ENCODE measurements around the gene DYDC2. TPM values are rescaled to one million over a fixed set of nuclear protein-coding genes. Genes with fewer than 3 reads are reported as not detected.

Gene DYDC2
- total RNA-seq (2021; ENCODE audit: unreplicated experiment) (not detected), Bru-seq, nascent RNA (not detected), BruChase-seq, experiment 1, labeled RNA remaining after a 2-hour chase (percentile 4 among the genes with signal in this experiment), BruChase-seq, experiment 2, labeled RNA remaining after a 6-hour chase (not detected)
- not detected for polyA plus RNA-seq (2012; ENCODE audit: insufficient read length)
- long read RNA-seq = 0 reads

GRCh38 chr10:80356563-80356988, at the start of gene DYDC2, which contains the start of gene DYDC1:
Gene DYDC2 (plus strand): TSS chr10:80356781. CDS start chr10:80362444, 5,663 bp downstream.
Gene DYDC1 (minus strand): TSS chr10:80356755. CDS start chr10:80352601, 4,154 bp downstream.
- ATAC-seq = peak; percentile 78
- no peak for DNase-seq (ENCODE audit: low read depth, low spot score)
- no peaks in the 10 kb centered on the region; the same call in 1 of the 2 replicates for H3K4me1 ChIP-seq (ENCODE audit: control insufficient read depth, insufficient read depth, low read length)
- no peaks in the 10 kb centered on the region for H3K9me3 ChIP-seq (ENCODE audit: control insufficient read depth, insufficient read depth, low read depth, low read length)
- intact Hi-C loops (cut with micrococcal nuclease; ENCODE audit: unreplicated experiment) = no loop called here
- no peak within 1 kb of the TSS for H3K4me3 ChIP-seq (ENCODE audit: low read depth in 2 of 2, low read length in 2 of 2)
- in situ Hi-C loops (cut with HindIII; ENCODE audit: low pct_unique_long_range_greater_than_20kb, low sequenced_read_pairs) = no loop called here
- CTCF ChIA-PET = no interaction called here
- no peak for TF ChIP-seq REST (IDR thresholded peaks at IDR 0.05; ENCODE audit: insufficient read depth in 1 of 2, low read depth in 2 of 2, low read length in 1 of 2)
- TF ChIP-seq TCF7L2 (IDR thresholded peaks at IDR 0.05; ENCODE audit: low read depth, low read length) = no peak
- no peak for TF ChIP-seq POLR2AphosphoS5 (IDR thresholded peaks at IDR 0.05; ENCODE audit: low read depth, low read length)
- TF ChIP-seq CTCF (IDR thresholded peaks at IDR 0.05) = no peak
- TF ChIP-seq SIN3A (IDR thresholded peaks at IDR 0.05; ENCODE audit: borderline replicate concordance, insufficient read depth, low read depth, low read length) = no peak
- peaks cover 13% of the 10 kb centered on the region for H3K27me3 ChIP-seq (ENCODE audit: control insufficient read depth, insufficient read depth, low read length)
- no TSS peak for BruUV-seq (replicated peaks)
- no peak within 1 kb of the TSS for H3K27ac ChIP-seq (ENCODE audit: low read length)
- POLR2A ChIA-PET = no interaction called here
- H3K36me3 ChIP-seq (ENCODE audit: control insufficient read depth, insufficient read depth, low read length) = no peaks in the 10 kb centered on the region

GRCh38 chr10:80313523-80313922, 43.1 kb upstream of the DYDC2 start:
- ATAC-seq = no peak
- ChIA-PET POLR2A (no interaction called here), CTCF (no interaction called here)
- Histone ChIP-seq H3K27ac (ENCODE audit: low read length) (no peak overlapping the region), H3K4me1 (ENCODE audit: control insufficient read depth, insufficient read depth, low read length) (no peaks in the 10 kb centered on the region), H3K27me3 (ENCODE audit: control insufficient read depth, insufficient read depth, low read length) (no peaks in the 10 kb centered on the region), H3K4me3 (ENCODE audit: low read depth in 2 of 2, low read length in 2 of 2) (no peak overlapping the region), H3K9me3 (ENCODE audit: control insufficient read depth, insufficient read depth, low read depth, low read length) (peaks cover 4% of the 10 kb centered on the region; the same call in 1 of the 2 replicates), H3K36me3 (ENCODE audit: control insufficient read depth, insufficient read depth, low read length) (no peaks in the 10 kb centered on the region)
- TF ChIP-seq REST (IDR thresholded peaks at IDR 0.05; ENCODE audit: insufficient read depth in 1 of 2, low read depth in 2 of 2, low read length in 1 of 2) = no peak
- no peak for TF ChIP-seq SIN3A (IDR thresholded peaks at IDR 0.05; ENCODE audit: borderline replicate concordance, insufficient read depth, low read depth, low read length)
- TF ChIP-seq POLR2AphosphoS5 (IDR thresholded peaks at IDR 0.05; ENCODE audit: low read depth, low read length) = no peak
- no peak for TF ChIP-seq CTCF (IDR thresholded peaks at IDR 0.05)
- TF ChIP-seq TCF7L2 (IDR thresholded peaks at IDR 0.05; ENCODE audit: low read depth, low read length) = no peak
- no TSS peak for BruUV-seq (replicated peaks)
- DNase-seq (ENCODE audit: low read depth, low spot score) = no peak
- in situ Hi-C loops (cut with HindIII; ENCODE audit: low pct_unique_long_range_greater_than_20kb, low sequenced_read_pairs) (no loop called here), intact Hi-C loops (cut with micrococcal nuclease; ENCODE audit: unreplicated experiment) (no loop called here)
